HepG2 (cell line): ENCODE data around the gene GPR152. TPM values are rescaled to one million over a fixed set of nuclear protein-coding genes. Genes with fewer than 3 reads are reported as not detected.

Source experiments
- ATAC-seq: fragments of 200-7000 bp; cut with Tn5 transposase; 3 replicates; pipeline ENCODE4 v1.9.1; 2020; ENCODE audit warnings: mild to moderate bottlenecking, moderate library complexity
- BruUV-seq: library from RNA; stranded (reverse); fragments of 400-500 nt; replicated peaks from 2 replicates; lab custom pipeline; 2021; lab: Mats Ljungman, UMichigan
- CTCF ChIA-PET: fragments of 300-600 bp; formaldehyde crosslinking; extraction: SDS; loops from one replicate; lab custom pipeline; 2021; ENCODE audit warnings: low total read pairs, inconsistent platforms, low intra/inter-chr PET ratio; lab: Yijun Ruan, JAX
- POLR2A ChIA-PET: fragments of 350-600 bp; sonication (Branson Sonifier 250); formaldehyde crosslinking; loops from one replicate; lab custom pipeline; 2020; ENCODE audit warnings: antibody characterized with exemption, inconsistent platforms; lab: Yijun Ruan, JAX
- DNase-seq: peaks from one replicate; pipeline ENCODE4 v3.0.0-alpha.2; 2015; ENCODE audit warnings: low spot score
- FAIRE-seq: peaks from 3 replicates; lab custom pipeline; 2011; peaks lifted over from hg19 to GRCh38; lab: Jason Lieb, UNC
- H2AFZ ChIP-seq: one replicate; pipeline ENCODE4 v1.6.1; 2011; ENCODE audit warnings: low read length, inconsistent platforms
- H3K27ac ChIP-seq: fragments of 300-600 bp; 3 replicates; pipeline ENCODE4 v1.8.0; 2011; ENCODE audit warnings: mixed run types, mild to moderate bottlenecking, mixed read lengths, low read length, inconsistent platforms; ENCODE audit not compliant: insufficient read depth; ENCODE audit errors: extremely low read length
- H3K27me3 ChIP-seq, 2 experiments: fragments of 200-600 bp in 1 of 2; 2 replicates in 1 of 2; 3 replicates in 1 of 2; pipeline versions ENCODE4 v1.6.0 to v1.8.0; 2011; ENCODE audit warnings: low read length in 2 of 2, mild to moderate bottlenecking in 2 of 2, moderate library complexity in 2 of 2, inconsistent platforms in 1 of 2; ENCODE audit not compliant: insufficient read depth in 2 of 2, control insufficient read depth in 1 of 2
- H3K36me3 ChIP-seq, 2 experiments: fragments of 200-600 bp in 1 of 2; replicated peaks in 1 of 2; 2 replicates in 1 of 2; 3 replicates in 1 of 2; pipeline versions ENCODE4 v1.5.1 to v1.8.0; 2011; ENCODE audit warnings: low read length in 2 of 2, inconsistent platforms in 1 of 2; ENCODE audit not compliant: insufficient read depth in 2 of 2, control insufficient read depth in 1 of 2
- H3K4me1 ChIP-seq: 2 replicates; pipeline ENCODE4 v1.5.1; 2012; ENCODE audit warnings: low read length, inconsistent platforms; ENCODE audit not compliant: insufficient read depth
- H3K4me2 ChIP-seq: 2 replicates; pipeline ENCODE4 v1.6.0; 2011; ENCODE audit warnings: low read depth, low read length, inconsistent platforms
- H3K4me3 ChIP-seq, 3 experiments: fragments of 200-600 bp in 1 of 3; sonication (generic), shearing (Covaris generic) in 1 of 3; replicated peaks in 1 of 3; 2 replicates each; pipeline ENCODE4 v1.5.1; 2011 to 2016; ENCODE audit warnings: low read length in 3 of 3, inconsistent platforms in 2 of 3, low read depth in 2 of 3, mild to moderate bottlenecking in 2 of 3, control low read depth in 1 of 3, mixed read lengths in 1 of 3; ENCODE audit not compliant: insufficient read depth in 1 of 3
- H3K79me2 ChIP-seq: one replicate; pipeline ENCODE4 v1.6.1; 2011; ENCODE audit warnings: low read length, inconsistent platforms; ENCODE audit not compliant: insufficient read depth
- H3K9ac ChIP-seq: 2 replicates; pipeline ENCODE4 v1.6.0; 2011; ENCODE audit warnings: mild to moderate bottlenecking, low read depth, low read length, inconsistent platforms; ENCODE audit not compliant: insufficient read depth
- H3K9me3 ChIP-seq: 2 replicates; pipeline ENCODE4 v1.5.1; 2012; ENCODE audit warnings: mild to moderate bottlenecking, low read length
- H4K20me1 ChIP-seq: 2 replicates; pipeline ENCODE4 v1.6.0; 2011; ENCODE audit warnings: inconsistent platforms, mild to moderate bottlenecking, low read length, moderate library complexity; ENCODE audit not compliant: insufficient read depth
- AGO2 ChIP-seq: fragments of 200-400 bp; formaldehyde crosslinking; optimal IDR thresholded peaks from 2 replicates; pipeline ENCODE3; 2017; ENCODE audit warnings: mild to moderate bottlenecking, low read depth, low read length, moderate library complexity
- PATZ1 ChIP-seq: sonication (generic); formaldehyde crosslinking; IDR thresholded peaks from 2 replicates; pipeline ENCODE4 v1.4.0; 2020; ENCODE audit warnings: missing genetic modification reagents
- PHF5A ChIP-seq: IDR thresholded peaks from one replicate; pipeline ENCODE4 v1.6.1; 2018; ENCODE audit warnings: low read depth, missing genetic modification reagents; ENCODE audit not compliant: unreplicated experiment
- RBFOX2 ChIP-seq: fragments of 200-400 bp; formaldehyde crosslinking; IDR thresholded peaks from 2 replicates; pipeline ENCODE4 v1.6.1; 2017; ENCODE audit warnings: low read depth, mild to moderate bottlenecking, low read length
- REPIN1 ChIP-seq: sonication (generic); formaldehyde crosslinking; IDR thresholded peaks from 2 replicates; pipeline ENCODE4 v1.8.0; 2022; ENCODE audit warnings: missing genetic modification reagents, low read depth, mild to moderate bottlenecking, borderline replicate concordance
- THAP9 ChIP-seq: sonication (generic); formaldehyde crosslinking; IDR thresholded peaks from 2 replicates; pipeline ENCODE4; 2020; ENCODE audit warnings: missing genetic modification reagents, mild to moderate bottlenecking, borderline replicate concordance
- ZBTB38 ChIP-seq: sonication (generic); formaldehyde crosslinking; IDR thresholded peaks from 2 replicates; pipeline ENCODE4 v1.5.1; 2020; ENCODE audit warnings: mild to moderate bottlenecking, missing genetic modification reagents
- ZNF383 ChIP-seq: sonication (generic); formaldehyde crosslinking; IDR thresholded peaks from 2 replicates; pipeline ENCODE4 v1.4.0; 2020; ENCODE audit warnings: missing genetic modification reagents, mild to moderate bottlenecking, borderline replicate concordance
- ZNF788 ChIP-seq: sonication (generic); formaldehyde crosslinking; IDR thresholded peaks from 2 replicates; pipeline ENCODE4 v1.5.0; 2020; ENCODE audit warnings: mild to moderate bottlenecking, missing genetic modification reagents, borderline replicate concordance
- WGBS: methylation state at CpG from one replicate; pipeline ENCODE4 v1.1.6; 2017; ENCODE audit warnings: low lambda C conversion rate; 5-methylcytosine and 5-hydroxymethylcytosine counted together
- in situ Hi-C: cut with HindIII; loops from 2 replicates; pipeline ENCODE4 v1.10.0; 2017; ENCODE audit warnings: low pct_unique_long_range_greater_than_20kb; ENCODE audit not compliant: extremely low pct_ligation_motif_present
- intact Hi-C: fragments of 100-400 bp; cut with micrococcal nuclease; formaldehyde crosslinking; loops from one replicate; pipeline ENCODE4 v1.10.0; 2022; ENCODE audit not compliant: unreplicated experiment
- polyA plus RNA-seq, 8 experiments: library from polyadenylated mRNA; depleted of rRNA in 3 of 8; stranded (reverse) in 7 of 8; unstranded in 1 of 8; fragments of >200 nt; fragmentation: Illumina TruSeq in 4 of 8; extraction: Trizol in 4 of 8; gene quantifications; 2 replicates each; pipeline versions ENCODE4 v1.2.1 to v1.2.3, GENCODE V29; 2011 to 2016; ENCODE audit warnings: low read depth in 4 of 8, missing spikeins in 1 of 8, mixed read lengths in 1 of 8; ENCODE audit not compliant: insufficient read depth in 1 of 8
- total RNA-seq, 5 experiments: library from RNA; depleted of rRNA; stranded (reverse); fragments of >200 nt; fragmentation: Illumina TruSeq; extraction: Trizol; gene quantifications; 2 replicates each; pipeline ENCODE4 v1.2.3, GENCODE V29; 2016; ENCODE audit warnings: low read depth in 1 of 5

GPR152 gene
- total and polyA plus RNA-seq, 2 of the 13 experiments (the other 11 are each of a cell fraction or from before 2014, with no cell fraction given) = not detected

- ChIA-PET POLR2A (interaction anchor here (1.3 kb wide), 1 partner anchor 10 kb away, joined by 3 read pairs; the partner anchor contains the start of gene AIP), CTCF (no interaction called here)
- Histone ChIP-seq H3K36me3 (peaks cover 3 to 15% of the 10 kb centered on the region in 2 experiments; a peak in 4 of 5 replicates), H4K20me1 (no peaks in the 10 kb centered on the region), H3K9ac (no peak overlapping the region), H3K4me3 (no peak overlapping the region), H3K27ac (no peak overlapping the region), H3K79me2 (no peaks in the 10 kb centered on the region), H3K9me3 (no peaks in the 10 kb centered on the region), H3K4me1 (no peaks in the 10 kb centered on the region), H3K27me3 (no peaks in the 10 kb centered on the region), H2AFZ (no peak overlapping the region), H3K4me2 (no peak overlapping the region)
- DNase-seq = no peak
- peak; percentile 19 for ATAC-seq
- BruUV-seq = no TSS peak
- in situ Hi-C loops (no loop called here), intact Hi-C loops (no loop called here)
- peak; percentile 45 for TF ChIP-seq AGO2
- peak; percentile 20; the same call in 1 of the 2 replicates for TF ChIP-seq RBFOX2
- no peak for TF ChIP-seq PATZ1 (CRISPR knock-in tag)
- TF ChIP-seq PHF5A (CRISPR knock-in tag) = no peak
- no peak for TF ChIP-seq THAP9 (CRISPR knock-in tag)
- no peak for TF ChIP-seq ZNF788
- no peak for TF ChIP-seq ZNF383 (CRISPR knock-in tag)
- no peak for TF ChIP-seq REPIN1 (CRISPR knock-in tag)
- TF ChIP-seq ZBTB38 = peak; percentile 28; the same call in 1 of the 2 replicates
- no peak for FAIRE-seq
- 94% methylated on average over 23 of the region's 46 CpGs for WGBS
These were observed 40.4 kb upstream of the GPR152 start for GRCh38 chr11:67492801-67493547.
